Smooth muscle cell of the brain vasculature (primary cell): Measurements from ENCODE around the gene LIPA.
"Not testable (repeated sequence)": the region's sequence is repeated elsewhere in the genome, so short reads cannot be mapped to it uniquely, and the experiment has no call there.

Experiments
- DNase-seq: peaks from one replicate; pipeline ENCODE4 v3.0.0-alpha.2; 2012; ENCODE audit warnings: low read depth, low spot score

LIPA gene

GRCh38 chr10:89251409-89252224 lies at the start of gene LIPA:
TSS of gene LIPA (minus strand) at chr10:89251775. CDS start at chr10:89247648, 4,127 bp downstream.
- DNase-seq: peak; percentile 94

GRCh38 chr10:89301232-89301631 lies 49.7 kb upstream of the LIPA start:
- no peak for DNase-seq

- DNase-seq: no peak
These were observed 47.5 kb upstream of the LIPA start for GRCh38 chr10:89299031-89299430.

DNA sequence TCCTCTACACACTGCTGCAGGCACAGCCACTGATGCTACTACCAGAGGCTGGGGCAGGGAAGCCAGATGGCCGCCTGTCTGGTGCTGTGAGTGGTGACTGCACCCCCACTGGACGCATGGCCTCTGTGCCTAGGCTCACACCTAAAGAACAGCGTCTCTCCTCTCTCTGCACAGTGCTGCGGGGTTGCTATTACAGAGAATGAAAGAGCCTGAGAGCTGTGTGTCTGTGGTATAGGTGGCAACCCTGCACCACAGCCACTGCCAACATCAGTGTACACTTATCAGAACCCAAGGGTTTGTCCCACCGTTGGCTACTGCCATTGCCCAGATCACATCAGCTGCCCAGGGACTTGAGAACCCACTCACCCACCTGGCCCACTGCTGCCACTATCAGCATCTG lies 46.2 kb upstream of the LIPA start:
- no peak for DNase-seq

DNA sequence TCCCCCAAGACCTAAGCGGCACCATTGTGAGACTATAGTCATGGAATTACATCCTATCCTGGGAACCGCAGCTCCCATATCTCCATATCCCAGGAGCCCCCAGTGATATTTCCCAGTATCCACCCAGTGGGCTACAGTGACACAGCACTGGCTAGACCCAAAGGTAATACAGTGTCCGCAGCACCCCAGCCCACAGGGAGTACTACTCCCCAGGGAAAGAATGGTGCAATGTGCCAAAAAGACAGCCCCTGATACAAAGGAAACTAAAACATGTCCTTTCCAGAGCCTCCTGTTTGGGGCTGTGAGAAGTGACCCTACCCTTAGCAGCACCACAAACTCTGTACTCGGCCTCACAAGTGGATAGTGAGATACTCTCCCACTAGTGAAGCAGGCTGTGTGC lies 45.8 kb upstream of the LIPA start:
- DNase-seq: no peak

GRCh38 chr10:89296220-89296648 lies 44.7 kb upstream of the LIPA start:
- DNase-seq: no peak

GRCh38 chr10:89295597-89295996 lies 44.0 kb upstream of the LIPA start:
- no peak for DNase-seq

- no peak for DNase-seq
These were observed 43.2 kb upstream of the LIPA start for GRCh38 chr10:89294721-89295239.

DNA sequence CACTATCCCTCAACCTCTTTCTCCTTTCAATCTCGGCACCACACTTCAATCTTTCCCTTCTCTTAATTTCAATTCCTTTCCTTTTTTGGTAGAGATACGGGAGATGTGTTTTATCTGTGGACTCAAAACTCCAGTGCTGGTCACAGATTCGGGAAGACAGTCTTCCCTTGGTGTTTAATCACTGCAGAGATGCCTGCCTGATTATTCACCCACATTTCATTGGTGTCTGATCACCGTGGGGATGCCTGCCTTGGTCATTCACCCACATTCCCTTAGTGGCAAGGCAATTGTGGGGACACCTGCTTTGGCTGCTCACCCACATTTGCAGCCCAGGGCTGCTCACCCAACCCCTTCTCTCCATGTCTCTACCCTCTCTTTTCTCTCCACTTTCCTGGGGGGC lies 33.7 kb upstream of the LIPA start:
- not testable (repeated sequence) for DNase-seq

DNA sequence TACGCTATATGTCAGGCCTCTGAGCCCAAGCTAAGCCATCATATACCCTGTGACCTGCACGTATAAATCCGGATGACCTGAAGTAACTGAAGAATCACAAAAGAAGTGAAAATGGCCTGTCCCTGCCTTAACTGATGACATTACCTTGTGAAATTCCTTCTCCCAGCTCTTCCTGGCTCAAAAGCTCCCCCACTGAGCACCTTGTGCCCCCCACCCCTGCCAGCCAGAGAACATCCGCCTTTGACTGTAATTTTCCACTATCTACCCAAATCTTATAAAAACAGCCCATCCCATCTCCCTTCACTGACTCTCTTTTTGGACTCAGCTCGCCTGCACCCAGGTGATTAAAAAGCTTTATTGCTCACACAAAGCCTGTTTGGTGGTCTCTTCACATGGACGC lies 33.1 kb upstream of the LIPA start:
- not testable (repeated sequence) for DNase-seq

DNA sequence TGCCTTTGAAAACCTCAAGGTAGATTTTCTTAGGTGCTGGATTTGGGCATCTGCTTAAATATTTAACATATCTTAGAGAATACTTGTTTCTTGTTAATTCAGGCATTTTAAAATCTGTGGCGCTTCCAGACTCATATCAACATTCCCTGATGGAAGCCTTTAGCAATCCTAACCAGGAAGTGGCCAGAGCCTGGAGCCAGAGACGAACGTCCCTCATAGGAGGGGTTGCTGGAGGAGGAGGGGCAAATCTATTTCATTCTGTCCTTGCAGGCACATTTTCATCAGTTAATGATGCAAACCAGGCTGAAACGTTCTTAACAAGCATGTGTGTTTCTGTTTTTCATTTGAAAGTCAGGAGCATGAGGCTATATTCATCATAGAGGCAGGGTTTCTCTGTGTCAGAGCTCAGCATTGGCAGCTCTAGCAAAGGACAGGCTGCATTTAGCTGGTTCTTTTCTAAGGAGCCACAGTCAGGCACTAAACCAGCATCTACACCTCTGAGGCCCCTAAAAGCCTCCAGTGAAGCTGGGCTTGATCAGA lies 32.4 kb upstream of the LIPA start:
- DNase-seq: no peak

GRCh38 chr10:89283025-89283935 lies 31.7 kb upstream of the LIPA start:
- no peak for DNase-seq

DNA sequence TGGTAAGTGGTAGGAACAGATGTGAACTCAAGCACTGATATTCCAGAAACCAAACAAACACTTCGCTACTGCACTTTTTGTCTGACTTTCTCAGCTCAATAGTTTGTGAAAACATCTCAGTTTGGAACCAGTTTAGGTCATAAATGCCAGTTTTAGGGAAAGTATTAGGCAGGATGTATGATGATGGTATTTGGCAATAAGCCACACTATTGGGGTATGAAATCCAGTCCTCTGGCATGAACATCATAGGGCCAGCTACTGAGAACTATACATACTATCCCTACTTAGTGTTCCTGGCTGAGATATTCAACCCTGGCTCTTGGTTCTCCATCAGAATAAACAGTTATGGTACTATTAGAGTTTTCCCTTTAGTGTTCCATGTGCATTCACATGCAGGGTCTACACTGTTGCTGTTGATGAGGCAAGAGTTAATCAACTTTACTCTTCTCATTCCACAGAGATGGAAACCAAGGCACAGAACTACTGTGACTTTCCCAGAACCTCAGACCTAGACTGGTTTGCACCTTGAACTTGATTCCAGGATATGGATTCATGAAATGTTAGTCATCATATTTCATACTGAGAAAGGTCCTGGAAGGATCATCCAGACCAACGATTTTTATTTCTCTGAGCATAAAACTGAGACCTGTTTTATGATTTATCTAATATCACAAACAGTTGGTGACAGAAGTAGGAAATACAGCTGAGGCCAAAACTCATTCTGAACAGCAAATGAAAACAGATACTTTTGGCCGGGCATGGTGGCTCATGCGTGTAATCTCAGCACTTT lies 30.2 kb upstream of the LIPA start:
- no peak for DNase-seq

- DNase-seq: no peak
These were observed 28.9 kb upstream of the LIPA start for GRCh38 chr10:89280508-89280907.

DNA sequence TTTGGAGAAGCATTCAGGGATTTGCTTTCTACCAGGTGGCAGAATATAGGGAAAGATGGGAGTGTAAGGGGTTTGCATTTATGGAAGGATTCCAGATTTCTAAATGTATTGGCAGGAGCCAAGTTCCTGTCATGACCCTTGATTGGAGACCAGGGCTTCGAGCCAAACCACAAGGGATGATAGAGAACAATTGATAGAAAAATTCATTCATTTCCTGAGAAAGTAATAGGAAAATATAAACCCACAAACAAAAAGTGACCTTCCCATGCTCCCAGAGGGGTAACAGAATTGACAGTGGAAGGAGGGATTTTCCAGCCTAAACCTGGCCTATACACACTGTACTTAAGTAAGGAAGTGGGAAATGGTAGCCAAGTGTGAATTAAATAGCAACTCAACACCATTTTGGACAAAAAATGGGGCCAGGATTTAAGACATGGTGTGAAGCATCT lies 27.9 kb upstream of the LIPA start:
- no peak for DNase-seq

DNA sequence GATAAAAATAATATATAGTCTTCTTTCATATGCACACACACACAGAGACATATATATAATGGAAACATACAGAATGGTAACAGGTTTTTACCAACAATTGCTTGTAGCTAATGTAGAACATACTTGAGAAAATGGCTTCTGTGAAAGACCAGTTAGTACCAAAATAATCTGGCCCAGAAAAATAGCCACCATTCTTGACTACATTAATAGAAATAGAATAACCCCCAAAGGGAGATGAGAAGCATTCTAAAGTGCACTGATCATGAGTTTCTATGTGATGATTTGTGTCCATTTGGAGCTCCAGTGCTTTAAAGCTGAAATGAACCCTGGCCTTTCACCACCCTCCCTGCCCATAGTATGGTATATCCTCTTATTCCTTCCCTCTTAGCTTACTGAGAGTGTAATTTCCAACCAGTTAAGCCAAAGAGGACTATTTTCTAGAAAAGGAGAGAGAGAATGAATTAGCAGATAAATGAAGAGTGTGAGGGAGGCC lies 27.4 kb upstream of the LIPA start:
- no peak for DNase-seq

GRCh38 chr10:89278034-89278535 lies 26.5 kb upstream of the LIPA start:
- peak; percentile 92 for DNase-seq

GRCh38 chr10:89275383-89275782 lies 23.8 kb upstream of the LIPA start:
- DNase-seq: no peak

DNA sequence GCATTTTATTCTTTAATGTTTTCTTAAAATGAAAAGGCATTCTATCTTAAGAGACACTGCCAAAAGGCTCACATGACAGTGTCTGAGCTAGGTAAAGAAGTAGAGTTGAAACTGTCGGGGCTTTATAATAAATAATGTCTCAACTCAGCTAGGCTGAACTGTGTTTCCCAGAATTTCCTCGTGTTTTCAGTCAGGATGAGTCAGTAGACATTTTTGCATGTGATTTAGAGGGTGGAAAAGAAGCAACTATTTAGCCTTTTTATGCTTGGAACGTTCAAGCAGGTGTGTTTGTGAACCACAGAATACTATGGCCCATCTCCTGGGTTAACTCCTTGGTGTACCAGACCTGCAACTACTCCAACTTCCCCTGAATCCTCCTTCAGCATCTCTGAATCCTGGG lies 23.4 kb upstream of the LIPA start:
- no peak for DNase-seq

GRCh38 chr10:89273680-89274079 lies 22.1 kb upstream of the LIPA start:
- no peak for DNase-seq

GRCh38 chr10:89271532-89271931 lies 20.0 kb upstream of the LIPA start:
- DNase-seq: no peak
